Left kidney (tissue), 2 donors: ENCODE data around the gene THOP1. TPM values are rescaled to one million over a fixed set of nuclear protein-coding genes. Genes with fewer than 3 reads are reported as not detected.
A peak's percentile ranks its signal among the peaks of the same experiment; 100 is the strongest.
"Not testable (repeated sequence)": the region's sequence is repeated elsewhere in the genome, so short reads cannot be mapped to it uniquely, and the experiment has no call there.

Experiments used
- DNase-seq: peaks from one replicate; pipeline ENCODE4 v3.0.0-alpha.2; 2013
- polyA plus RNA-seq: library from polyadenylated mRNA; unstranded; fragments of 120-200 nt; gene quantifications from one replicate; pipeline ENCODE4 v1.2.1, GENCODE V29; 2013; ENCODE audit not compliant: insufficient read length

THOP1 gene
- polyA plus RNA-seq, 1 donor = 47.1 TPM

DNA sequence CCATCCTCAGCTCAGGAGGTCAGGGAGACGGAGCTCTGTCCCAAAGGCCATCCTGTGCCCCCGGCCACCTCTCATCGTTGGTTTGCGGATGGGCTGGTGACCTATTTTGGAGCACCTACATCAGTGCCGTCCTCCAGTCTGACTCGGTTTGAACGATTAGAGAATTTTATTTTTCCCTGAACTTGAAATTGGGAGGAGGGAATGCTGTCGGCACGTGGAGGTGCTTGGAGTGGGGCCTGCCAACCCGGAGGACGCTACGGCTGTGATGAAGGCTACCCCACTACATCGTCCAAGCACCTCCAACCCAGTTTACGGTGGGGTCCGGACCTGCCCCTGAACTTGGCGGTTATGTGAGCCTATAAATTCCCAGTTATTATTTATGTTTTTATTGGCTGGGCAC, 31.3 kb downstream of the THOP1 start:
- DNase-seq = no peak

DNA sequence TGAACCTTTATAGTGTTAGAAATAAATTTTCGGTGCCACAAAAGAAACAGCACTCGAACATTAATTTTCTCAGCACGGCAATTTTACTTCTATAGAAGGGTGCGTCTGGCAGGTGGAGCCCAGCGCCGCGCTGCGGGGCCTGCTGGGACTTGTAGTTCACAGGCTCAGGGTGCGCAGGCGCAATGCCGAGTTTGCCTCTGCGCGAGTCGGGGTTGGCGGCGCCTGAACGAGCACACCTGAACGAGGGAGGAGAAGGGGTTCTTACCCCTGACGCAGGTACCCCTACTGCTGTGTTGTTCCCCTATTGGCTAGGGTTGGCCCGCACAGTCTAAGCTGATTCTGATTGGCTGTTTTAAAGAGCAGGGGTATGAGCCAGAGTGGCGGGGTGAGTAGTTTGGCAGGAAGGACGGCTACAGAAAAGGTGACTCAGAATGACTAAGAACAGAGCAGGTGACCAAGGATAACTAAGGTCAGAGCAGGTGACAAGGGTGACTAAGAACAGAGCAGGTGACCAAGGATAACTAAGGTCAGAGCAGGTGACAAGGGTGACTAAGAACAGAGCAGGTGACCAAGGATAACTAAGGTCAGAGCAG, 32.0 kb downstream of the THOP1 start:
- not testable (repeated sequence) for DNase-seq

DNA sequence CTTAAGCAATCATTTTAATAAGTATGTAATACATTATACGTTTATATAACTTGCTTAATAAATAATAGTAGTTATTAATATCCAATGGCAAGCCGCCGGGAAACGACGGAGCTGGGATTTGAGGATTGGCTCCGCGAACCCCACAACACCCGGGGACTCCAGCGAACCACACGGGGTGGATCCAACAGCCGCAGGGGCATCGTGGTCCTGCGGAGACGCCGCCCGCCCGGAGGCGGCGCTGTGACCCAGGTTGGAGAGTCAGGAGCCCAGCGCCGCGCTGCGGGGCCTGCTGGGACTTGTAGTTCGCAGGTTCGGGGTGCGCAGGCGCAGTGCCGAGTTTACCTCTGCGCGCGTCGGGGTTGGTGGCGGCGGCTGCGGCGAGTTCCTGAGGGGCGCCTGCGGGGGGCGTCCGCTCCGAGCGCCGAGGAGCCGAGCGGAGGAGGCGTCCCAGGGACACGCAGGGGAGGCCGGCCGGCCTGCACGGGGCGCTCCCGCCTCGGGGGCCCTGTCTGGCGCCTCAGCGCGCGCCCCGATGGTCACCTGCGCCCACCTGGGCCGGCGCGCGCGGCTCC, 34.3 kb downstream of the THOP1 start, which contains the start of gene ZNF554:
ZNF554 (plus strand) TSS at position 329 of the 572 bp plus-strand sequence; CDS start at position 533, 204 bp downstream.
- peak; percentile 95 for DNase-seq

DNA sequence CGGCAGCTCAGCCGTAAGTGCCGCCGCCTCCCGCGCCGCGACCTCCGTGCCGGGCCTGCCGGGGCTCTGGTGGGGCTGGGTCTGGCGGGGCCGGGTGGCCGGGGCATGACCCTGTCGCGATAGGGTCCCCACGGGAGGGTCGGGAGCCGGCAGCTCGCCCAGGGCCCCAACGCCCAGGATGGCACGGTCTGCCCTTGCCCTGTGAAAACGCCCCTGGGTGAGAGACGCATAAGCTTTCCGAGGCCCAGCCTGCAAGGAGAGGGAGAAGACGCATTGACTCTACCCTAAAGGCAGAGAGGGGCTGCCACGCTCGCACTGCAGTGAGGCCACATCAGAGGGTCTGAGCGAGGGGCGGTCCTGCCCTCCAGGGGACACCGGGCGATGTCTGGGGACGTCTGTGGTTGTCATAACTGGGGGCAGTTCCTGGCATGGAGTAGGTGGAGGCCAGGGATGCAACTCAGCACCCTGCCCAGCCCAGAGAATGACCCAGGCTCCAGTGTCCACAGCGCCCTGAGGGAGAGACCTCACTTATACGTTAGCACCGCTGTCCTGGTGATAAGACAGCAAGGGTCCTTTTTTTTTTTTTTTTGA, 34.9 kb downstream of the THOP1 start:
- DNase-seq = peak; percentile 4

DNA sequence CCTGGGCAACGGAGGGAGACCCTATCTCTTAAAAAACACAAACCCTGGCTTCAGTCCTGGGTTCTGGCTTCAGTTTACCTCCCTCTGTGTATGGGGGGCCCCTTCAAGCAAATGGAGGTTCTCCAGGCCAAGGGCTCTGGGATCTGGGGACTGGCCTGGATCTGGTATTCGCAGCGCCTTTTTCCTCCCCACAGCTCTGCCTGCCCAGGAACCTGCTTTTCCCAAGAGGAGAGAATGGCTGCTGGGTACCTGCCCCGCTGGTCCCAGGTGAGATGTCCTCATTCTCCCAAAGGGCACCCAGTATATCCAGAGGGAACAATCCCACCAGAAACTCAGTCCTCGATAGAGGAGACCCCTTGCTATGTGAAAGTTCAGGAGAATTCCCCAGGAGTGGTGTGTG, 37.5 kb downstream of the THOP1 start:
- no peak for DNase-seq

DNA sequence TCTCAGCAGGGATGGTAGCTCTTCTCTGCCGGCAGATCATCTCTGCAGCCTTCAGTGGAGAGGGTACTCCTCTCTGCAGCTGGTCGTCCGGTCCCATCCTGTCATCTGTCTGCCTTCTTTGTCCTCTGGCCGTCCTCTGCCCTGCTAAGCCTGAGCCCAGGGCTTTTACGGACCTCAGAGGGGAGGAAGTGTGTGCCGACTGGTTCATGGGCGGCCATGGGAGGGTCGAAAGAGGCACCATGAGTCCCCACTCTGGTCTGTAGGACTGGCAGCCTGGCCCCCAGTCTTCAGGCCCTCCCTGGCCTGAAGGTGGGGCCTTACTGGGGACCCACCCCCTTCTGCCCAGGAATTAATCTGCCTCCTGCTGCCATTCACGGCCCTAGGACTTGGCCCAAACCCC, 38.3 kb downstream of the THOP1 start:
- DNase-seq = no peak

DNA sequence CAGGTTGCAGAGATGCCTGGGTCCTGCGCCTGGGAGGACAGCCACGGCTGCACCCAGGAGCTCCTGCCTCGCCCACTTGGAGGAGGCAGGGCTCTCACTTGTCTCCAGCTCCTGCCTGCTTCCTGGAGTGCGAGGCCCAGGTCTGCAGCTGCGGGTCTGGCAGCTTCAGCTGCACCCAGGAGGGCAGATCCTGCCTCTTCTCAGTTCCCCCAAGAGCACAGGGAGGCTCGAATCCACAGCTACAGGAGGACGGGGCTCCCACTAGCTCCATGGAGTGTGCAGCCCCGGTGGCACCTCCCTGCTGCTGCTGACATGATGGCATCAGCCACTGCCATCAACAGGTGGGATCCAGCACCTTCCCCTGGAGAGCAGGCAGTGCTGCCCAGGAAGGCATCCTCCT, 38.8 kb downstream of the THOP1 start:
- no peak for DNase-seq

DNA sequence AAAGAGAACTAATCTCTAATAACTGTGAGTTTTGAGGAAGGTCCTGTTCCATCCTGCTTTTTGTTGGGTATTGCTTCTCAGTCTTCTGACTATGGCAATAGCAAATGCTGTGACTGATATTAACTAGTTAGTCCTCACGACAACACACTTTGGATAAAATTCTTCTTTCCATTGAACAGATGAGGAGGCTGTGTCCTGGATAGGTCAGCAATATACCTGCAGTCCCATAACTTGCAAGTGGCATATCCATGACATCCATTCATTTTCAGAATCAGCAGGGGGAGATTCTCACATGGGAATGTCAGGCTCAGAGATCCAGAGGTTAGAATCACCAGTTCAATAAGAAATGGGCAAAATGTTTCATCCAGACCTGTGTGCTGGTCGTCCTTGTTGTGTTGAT, 41.7 kb downstream of the THOP1 start:
- DNase-seq = no peak

DNA sequence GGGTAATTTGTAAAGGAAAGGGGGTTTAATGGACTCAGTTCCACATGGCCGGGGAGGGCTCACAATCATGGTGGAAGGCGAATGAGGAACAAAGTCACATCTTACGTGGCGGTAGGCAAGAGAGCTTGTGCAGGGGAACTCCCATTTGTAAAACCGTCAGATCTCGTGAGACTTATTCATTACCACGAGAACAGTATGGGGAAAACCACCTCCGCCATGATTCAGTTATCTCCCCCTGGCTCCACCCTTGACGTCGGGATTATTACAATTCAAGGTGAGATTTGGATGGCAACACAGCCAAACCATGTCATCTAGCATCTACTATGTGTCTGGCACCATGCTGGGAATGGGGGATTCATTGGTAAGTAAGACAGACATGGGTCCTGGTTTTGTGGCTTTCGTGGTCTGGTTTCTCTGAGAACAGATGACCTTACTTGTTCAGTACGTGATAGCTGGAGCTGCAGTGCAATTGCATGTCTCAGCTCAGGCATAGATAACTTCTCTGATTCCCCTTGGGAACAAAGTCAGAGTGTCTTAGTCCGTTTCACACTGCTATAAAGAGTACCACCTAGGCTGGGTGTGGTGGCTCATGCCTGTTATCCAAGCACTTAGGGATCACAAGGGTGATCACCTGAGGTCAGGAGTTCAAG, 42.7 kb downstream of the THOP1 start:
- no peak for DNase-seq

DNA sequence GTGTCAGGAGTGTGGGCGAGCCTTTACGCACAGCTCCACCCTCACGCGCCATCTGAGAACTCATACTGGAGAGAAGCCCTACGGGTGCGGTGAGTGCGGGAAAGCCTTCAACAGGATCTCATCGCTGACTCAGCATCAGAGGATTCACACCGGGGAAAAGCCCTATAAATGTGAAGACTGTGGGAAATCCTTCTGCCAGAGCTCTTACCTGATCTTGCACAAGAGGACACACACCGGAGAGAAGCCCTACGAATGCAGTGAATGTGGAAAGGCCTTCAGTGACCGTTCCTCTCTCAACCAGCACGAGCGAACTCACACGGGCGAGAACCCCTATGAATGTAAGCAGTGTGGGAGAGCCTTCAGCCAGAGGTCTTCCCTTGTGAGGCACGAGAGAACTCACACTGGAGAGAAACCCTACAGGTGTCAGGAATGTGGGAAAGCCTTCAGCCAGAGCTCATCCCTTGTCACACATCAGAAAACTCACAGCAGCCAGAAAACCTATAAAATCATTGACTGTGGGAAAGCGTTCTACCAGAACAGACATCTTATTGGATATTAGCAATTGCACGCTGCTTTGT, 49.1 kb downstream of the THOP1 start:
- DNase-seq = no peak

DNA sequence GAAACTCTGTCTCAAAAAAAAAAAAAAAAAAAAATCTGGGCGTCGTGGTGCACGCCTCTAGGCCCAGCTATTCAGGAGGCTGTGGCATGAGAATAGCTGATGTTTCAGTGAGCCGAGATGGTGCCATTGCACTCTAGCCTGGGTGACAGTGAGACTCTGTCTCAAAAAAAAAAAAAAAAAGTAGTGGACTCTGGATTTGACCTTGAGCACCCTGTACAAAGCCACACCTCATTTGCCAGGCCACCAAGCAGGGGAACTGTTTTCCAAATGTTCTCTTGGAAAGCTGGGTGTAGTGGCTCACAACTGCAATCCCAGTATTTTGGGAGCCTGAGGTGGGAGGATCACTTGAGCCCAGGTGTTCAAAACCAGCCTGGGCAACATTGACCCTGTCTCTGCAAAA, 52.1 kb downstream of the THOP1 start:
- no peak for DNase-seq

DNA sequence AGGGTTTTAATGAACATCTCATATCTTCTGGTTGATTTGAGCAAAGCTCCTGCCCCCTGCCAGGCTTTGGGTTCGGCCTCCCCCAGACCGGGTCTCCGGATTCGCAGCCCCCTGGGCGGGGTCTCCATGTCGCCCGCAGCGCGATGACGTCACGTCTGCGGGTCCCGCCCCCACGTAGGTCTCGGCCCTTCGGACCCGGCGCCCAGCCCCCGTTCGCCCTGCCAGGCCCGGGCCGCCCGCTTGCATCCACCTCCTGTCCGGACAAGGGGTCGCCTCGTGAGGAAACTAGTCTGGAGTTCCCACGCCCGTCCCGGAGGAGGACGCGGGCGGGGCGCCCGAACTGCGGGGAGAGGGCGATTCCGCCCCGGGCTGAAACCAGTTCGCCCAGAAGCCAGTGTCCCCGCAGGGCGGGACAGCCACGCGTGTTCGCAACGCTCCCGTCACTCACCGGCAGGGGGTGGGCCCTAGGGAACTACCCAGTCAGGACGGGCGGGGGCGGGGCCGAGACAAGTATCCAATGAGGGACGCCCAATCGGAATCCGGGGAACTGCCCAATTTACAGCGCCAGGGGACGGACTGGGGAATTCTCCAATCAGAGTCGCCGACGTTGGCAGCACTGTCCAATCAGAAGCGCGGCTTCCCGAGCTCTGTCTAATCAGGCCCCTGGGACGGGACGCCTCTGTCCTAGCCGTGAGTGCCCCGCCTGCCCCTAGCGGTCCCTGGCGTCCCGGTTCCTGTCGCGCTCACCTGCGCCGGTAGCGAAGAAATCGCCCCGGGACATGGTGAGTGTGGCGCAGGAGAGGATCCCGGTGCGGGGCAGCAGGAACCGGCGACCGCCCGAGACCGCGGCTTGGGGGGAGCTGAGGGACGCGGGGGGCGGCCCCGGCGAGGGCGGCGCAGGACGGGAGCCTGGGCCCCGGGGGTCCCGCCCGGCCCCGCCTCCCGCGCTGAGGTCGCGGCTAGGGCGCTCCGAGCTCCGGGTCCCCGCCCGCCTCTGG, 55.8 kb downstream of the THOP1 start, which contains the start of gene ZNF555:
ZNF555 (plus strand) TSS at position 682 of the 998 bp plus-strand sequence; CDS start at position 780, 98 bp downstream.
- DNase-seq = peak; percentile 99

DNA sequence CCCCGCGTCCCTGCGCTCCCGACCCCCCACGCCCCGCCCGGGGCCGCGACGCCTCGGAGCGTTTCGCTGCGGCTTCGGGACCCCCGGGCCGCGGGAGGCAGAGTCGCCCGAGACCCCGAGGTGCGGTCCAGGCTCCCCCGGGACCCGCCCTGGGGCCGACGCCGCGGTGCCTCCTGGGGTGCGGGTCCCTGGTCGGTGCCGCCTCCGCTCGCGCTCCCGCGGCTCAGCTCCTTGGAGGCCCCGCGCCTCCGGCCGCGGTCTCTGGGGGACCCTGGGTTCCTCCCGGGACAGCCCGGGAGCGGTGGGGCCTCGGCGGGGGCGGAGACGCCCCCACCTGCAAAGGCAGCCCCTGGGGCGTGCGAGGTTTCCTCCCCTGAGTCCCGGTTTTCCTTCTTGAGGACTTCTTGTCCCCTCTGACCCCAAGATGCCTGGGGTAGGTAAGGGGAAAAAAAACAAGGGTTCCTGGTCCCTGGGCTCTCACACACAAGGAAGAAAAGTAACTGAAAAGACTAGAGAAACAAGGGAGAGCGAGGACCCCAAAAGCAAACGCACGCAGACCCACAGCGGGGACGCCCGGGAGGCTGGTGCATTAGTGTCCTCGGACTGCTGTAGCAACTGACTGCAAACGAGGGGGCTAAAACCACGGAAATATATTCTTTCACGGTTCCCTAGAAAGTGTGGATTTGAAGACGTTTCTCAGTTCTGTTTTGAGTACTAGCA, 56.7 kb downstream of the THOP1 start:
- peak; percentile 4 for DNase-seq

DNA sequence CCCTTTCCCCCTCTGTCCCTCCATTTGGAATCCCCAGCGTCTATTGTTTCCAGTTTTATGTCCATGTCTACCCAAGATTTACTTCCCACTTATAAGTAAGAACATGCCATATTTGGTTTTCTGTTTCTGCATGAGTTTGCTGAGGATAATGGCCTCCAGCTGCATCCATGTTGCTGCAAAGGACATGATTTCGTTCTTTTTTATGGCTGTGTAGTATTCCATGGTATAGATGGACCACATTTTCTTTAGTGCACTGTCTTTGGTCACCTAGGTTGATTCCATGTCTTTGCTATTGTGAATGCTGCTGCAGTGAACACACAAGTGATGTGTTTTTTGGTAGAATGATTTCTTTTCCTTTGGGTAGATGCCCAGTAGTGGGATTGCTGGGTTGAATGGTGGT, 59.8 kb downstream of the THOP1 start:
- DNase-seq = no peak

DNA sequence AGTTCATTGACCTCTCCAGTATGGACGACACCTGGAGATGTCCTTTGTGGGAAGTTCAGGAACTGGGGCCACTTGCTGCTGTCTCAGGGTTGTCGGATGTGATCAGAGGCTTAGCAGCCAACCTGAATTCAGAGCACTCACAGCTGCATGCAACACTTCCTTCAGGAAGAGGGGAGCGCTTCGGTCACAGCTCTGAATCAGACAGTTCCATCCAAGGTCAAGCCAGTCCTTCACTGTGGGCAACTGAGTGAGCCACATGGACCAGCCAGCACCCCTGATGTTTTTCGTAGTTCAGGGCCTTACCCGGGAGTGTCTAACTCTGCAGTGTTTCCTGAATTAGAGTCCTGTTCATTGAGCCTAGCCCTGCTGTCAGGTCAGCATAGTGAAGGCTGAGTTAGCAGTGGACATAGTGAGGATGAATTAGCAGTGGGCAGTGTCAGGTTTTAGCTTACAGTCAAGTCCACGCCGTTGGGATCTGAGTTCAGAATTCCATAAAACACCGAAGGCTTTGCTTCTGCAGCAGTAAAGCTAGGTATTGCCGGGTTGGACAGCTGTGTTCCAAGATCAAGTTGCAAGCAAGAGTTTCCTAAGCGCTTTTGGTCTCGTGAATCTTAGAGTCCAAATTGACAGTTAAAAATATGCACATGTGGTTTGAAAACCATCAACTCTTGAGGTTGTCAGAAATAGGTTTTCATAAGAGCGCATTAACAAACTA, 61.0 kb downstream of the THOP1 start:
- DNase-seq = no peak

DNA sequence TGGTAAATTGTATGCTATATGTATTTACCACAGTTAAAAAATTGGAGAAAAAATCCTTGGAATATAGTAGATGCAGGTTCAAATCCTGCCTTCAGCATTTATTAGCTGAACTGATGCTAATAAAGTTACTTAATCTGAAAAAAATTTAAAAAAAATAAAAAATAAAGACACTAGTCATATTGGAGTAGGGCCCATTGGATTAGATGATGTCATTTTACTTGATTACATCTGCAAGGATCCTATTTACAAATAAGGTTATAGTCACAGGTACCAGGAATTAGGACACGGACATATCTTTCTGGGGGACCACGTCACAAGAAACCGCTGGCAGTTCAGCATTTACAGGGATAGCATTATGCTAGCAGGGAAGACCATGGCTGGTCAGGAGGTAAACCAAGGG, 62.2 kb downstream of the THOP1 start:
- no peak for DNase-seq

DNA sequence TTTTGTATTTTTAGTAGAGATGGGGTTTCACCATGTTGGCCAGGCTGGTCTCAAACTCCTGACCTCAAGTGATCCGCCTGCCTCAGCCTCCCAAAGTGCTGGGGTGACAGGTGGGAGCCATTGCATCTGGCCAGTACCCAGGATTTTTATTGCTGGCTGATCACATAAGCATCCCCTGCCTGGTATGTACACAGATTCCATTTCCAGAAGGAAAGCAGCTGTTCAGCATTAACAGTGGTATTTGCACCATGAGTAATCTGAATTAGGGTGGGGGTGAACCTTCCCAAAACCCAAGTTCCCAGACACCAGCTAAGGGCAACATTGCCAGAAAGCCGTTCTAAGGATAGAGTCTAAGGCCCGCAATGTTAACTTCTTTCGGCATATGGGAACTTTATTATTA, 63.3 kb downstream of the THOP1 start:
- DNase-seq = no peak

DNA sequence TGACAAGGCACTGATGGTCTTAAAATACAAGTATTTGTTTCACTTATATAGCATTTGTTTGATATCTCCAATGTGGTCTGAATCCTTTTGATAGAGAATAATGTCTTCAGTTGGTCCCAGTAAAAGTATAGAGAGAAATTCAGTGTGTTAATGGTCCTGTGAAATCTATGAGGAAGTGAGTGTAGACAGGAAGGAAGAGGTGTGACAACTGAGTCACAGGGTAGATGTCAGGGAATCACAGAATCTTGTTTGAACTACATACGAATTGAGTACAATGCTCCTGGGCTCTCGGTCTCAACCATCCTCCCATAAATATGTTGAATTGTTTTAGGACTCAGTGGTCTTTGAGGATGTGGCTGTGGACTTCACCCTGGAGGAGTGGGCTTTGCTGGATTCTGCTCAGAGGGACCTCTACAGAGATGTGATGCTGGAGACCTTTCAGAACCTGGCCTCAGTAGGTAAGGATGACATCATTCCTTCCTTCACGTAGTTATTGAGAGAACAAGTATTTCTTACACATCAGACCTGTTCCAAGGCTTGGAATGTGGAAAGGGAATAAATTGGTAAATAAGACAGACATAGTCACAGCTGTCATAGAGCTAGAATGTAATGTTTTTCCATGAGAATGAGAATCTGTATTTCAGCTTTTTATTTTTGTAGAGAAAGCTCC, 65.1 kb downstream of the THOP1 start:
- DNase-seq = no peak

DNA sequence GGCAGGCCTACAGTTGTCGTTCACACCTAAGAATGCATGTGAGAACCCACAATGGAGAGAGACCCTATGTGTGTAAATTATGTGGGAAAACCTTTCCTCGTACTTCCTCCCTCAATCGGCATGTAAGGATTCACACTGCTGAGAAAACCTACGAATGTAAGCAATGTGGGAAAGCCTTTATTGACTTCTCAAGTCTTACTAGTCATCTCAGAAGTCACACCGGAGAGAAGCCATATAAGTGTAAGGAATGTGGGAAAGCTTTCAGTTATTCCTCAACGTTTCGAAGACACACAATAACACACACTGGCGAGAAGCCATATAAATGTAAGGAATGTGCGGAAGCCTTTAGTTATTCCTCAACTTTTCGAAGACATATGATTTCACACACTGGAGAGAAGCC, 67.3 kb downstream of the THOP1 start:
- DNase-seq = no peak
